Muscle of leg (tissue), 11 donors: Measurements from ENCODE around the gene CAMSAP2. TPM values are rescaled to one million over a fixed set of nuclear protein-coding genes. Genes with fewer than 3 reads are reported as not detected.

Experiments used
- DNase-seq: peaks from one replicate; pipeline ENCODE4 v3.0.0; 2013
- H3K27ac ChIP-seq: one replicate; pipeline ENCODE4 v1.5.1; 2013; ENCODE audit warnings: mild to moderate bottlenecking, low read length, control low read depth
- H3K27me3 ChIP-seq: one replicate; pipeline ENCODE4 v1.6.1; 2013; ENCODE audit warnings: low read length; ENCODE audit not compliant: control insufficient read depth, insufficient read depth
- H3K36me3 ChIP-seq: one replicate; pipeline ENCODE4 v1.6.1; 2013; ENCODE audit warnings: low read length; ENCODE audit not compliant: control insufficient read depth, insufficient read depth
- H3K4me1 ChIP-seq: one replicate; pipeline ENCODE4 v1.6.1; 2013; ENCODE audit warnings: low read length; ENCODE audit not compliant: control insufficient read depth, insufficient read depth
- H3K4me3 ChIP-seq: one replicate; pipeline ENCODE4 v1.5.1; 2013; ENCODE audit warnings: low read length, control low read depth
- H3K9me3 ChIP-seq: replicated peaks from 2 replicates; pipeline ENCODE4 v1.6.1; 2013; ENCODE audit warnings: low read depth, low read length; ENCODE audit not compliant: control insufficient read depth
- WGBS: methylation state at CpG from one replicate; pipeline ENCODE4 v1.1.5; 2013; ENCODE audit warnings: missing lambda C conversion rate; ENCODE audit not compliant: insufficient coverage; 5-methylcytosine and 5-hydroxymethylcytosine counted together
- polyA plus RNA-seq, 8 donors: library from polyadenylated mRNA; unstranded; fragments of 120-200 nt; gene quantifications; one replicate each; pipeline versions ENCODE4 v1.2.1 to v1.2.3, GENCODE V29; 2013; ENCODE audit warnings: inconsistent platforms in 1 of 8, low replicate concordance in 1 of 8; ENCODE audit not compliant: insufficient read length in 8 of 8, insufficient read depth in 1 of 8
- total RNA-seq: library from RNA; stranded (reverse); fragments of 120-200 nt; gene quantifications from one replicate; pipeline ENCODE4 v1.2.4, GENCODE V29; 2013

CAMSAP2 gene
- total and polyA plus RNA-seq, 9 donors = 14.0 to 36.0 (median 18.9) TPM

GRCh38 chr1:200888349-200888838 lies 149.7 kb downstream of the CAMSAP2 start:
- peak; percentile 15 for DNase-seq
- WGBS = 80% methylated on average over 1 of the region's 7 CpGs
- no peaks in the 10 kb centered on the region for H3K9me3 ChIP-seq
- H3K27me3 ChIP-seq = peaks cover 41% of the 10 kb centered on the region
- H3K36me3 ChIP-seq = no peaks in the 10 kb centered on the region
- H3K4me3 ChIP-seq = no peak overlapping the region
- no peak overlapping the region for H3K27ac ChIP-seq
- peaks cover 14% of the 10 kb centered on the region for H3K4me1 ChIP-seq

GRCh38 chr1:200889571-200889970 lies 150.9 kb downstream of the CAMSAP2 start:
- Histone ChIP-seq H3K36me3 (no peaks in the 10 kb centered on the region), H3K27me3 (peaks cover 46% of the 10 kb centered on the region), H3K4me3 (no peak overlapping the region), H3K4me1 (peaks cover 20% of the 10 kb centered on the region), H3K9me3 (no peaks in the 10 kb centered on the region), H3K27ac (no peak overlapping the region)
- 80% methylated on average over 2 of the region's 2 CpGs for whole genome bisulfite sequencing
- no peak for DNase-seq

- 95% methylated on average over 3 of the region's 15 CpGs for WGBS
- H3K36me3 ChIP-seq = no peaks in the 10 kb centered on the region
- no peak overlapping the region for H3K4me3 ChIP-seq
- H3K9me3 ChIP-seq = no peaks in the 10 kb centered on the region
- H3K4me1 ChIP-seq = peaks cover 20% of the 10 kb centered on the region
- no peak overlapping the region for H3K27ac ChIP-seq
- H3K27me3 ChIP-seq = peaks cover 46% of the 10 kb centered on the region
- DNase-seq = no peak
Measured at GRCh38 chr1:200890027-200890426, 151.3 kb downstream of the CAMSAP2 start.

GRCh38 chr1:200890818-200891773 lies 152.4 kb downstream of the CAMSAP2 start:
- Histone ChIP-seq H3K27me3 (peaks cover 46% of the 10 kb centered on the region), H3K36me3 (no peaks in the 10 kb centered on the region), H3K27ac (no peak overlapping the region), H3K9me3 (no peaks in the 10 kb centered on the region), H3K4me1 (peaks cover 20% of the 10 kb centered on the region), H3K4me3 (peak overlapping the region; percentile 54)
- DNase-seq = peak; percentile 65
- WGBS = under 1% methylated on average over 64 of the region's 72 CpGs

- peaks cover 23% of the 10 kb centered on the region for H3K4me1 ChIP-seq
- peak; percentile 17 for DNase-seq
- H3K4me3 ChIP-seq = peak overlapping the region; percentile 54
- H3K9me3 ChIP-seq = no peaks in the 10 kb centered on the region
- 17% methylated on average over 2 of the region's 8 CpGs for WGBS
- no peak overlapping the region for H3K27ac ChIP-seq
- peaks cover 46% of the 10 kb centered on the region for H3K27me3 ChIP-seq
- no peaks in the 10 kb centered on the region for H3K36me3 ChIP-seq
Measured at GRCh38 chr1:200891774-200892157, 153.1 kb downstream of the CAMSAP2 start.

GRCh38 chr1:200892546-200892945 lies 153.9 kb downstream of the CAMSAP2 start:
- Histone ChIP-seq H3K36me3 (no peaks in the 10 kb centered on the region), H3K4me3 (no peak overlapping the region), H3K27me3 (peaks cover 40% of the 10 kb centered on the region), H3K4me1 (peaks cover 24% of the 10 kb centered on the region), H3K9me3 (no peaks in the 10 kb centered on the region), H3K27ac (no peak overlapping the region)
- WGBS = no CpG with 5 or more reads among the region's 4 CpGs
- DNase-seq = no peak

GRCh38 chr1:200892958-200893357 lies 154.3 kb downstream of the CAMSAP2 start:
- peaks cover 37% of the 10 kb centered on the region for H3K27me3 ChIP-seq
- H3K4me3 ChIP-seq = no peak overlapping the region
- no peak for DNase-seq
- H3K27ac ChIP-seq = no peak overlapping the region
- no peaks in the 10 kb centered on the region for H3K9me3 ChIP-seq
- H3K4me1 ChIP-seq = peaks cover 24% of the 10 kb centered on the region
- H3K36me3 ChIP-seq = no peaks in the 10 kb centered on the region

- Histone ChIP-seq H3K9me3 (no peaks in the 10 kb centered on the region), H3K27me3 (peaks cover 35% of the 10 kb centered on the region), H3K4me3 (no peak overlapping the region), H3K4me1 (peaks cover 24% of the 10 kb centered on the region), H3K36me3 (no peaks in the 10 kb centered on the region), H3K27ac (no peak overlapping the region)
- WGBS = 51% methylated on average over 5 of the region's 6 CpGs
- DNase-seq = no peak
Measured at GRCh38 chr1:200893411-200893901, 154.8 kb downstream of the CAMSAP2 start.

GRCh38 chr1:200894712-200895442 lies 156.2 kb downstream of the CAMSAP2 start, which contains the start of gene INAVA:
Gene INAVA, plus strand, starts transcription at chr1:200894900. Its CDS starts 3,501 bp downstream, at chr1:200898401.
- H3K4me3 ChIP-seq = no peak within 1 kb of the TSS
- peaks cover 24% of the 10 kb centered on the region for H3K4me1 ChIP-seq
- H3K27ac ChIP-seq = no peak within 1 kb of the TSS
- H3K9me3 ChIP-seq = no peaks in the 10 kb centered on the region
- no peaks in the 10 kb centered on the region for H3K36me3 ChIP-seq
- peaks cover 27% of the 10 kb centered on the region for H3K27me3 ChIP-seq
- WGBS = 60% methylated on average over 9 of the region's 15 CpGs
- DNase-seq = no peak

- H3K27ac ChIP-seq = no peak overlapping the region
- 66% methylated on average over 4 of the region's 8 CpGs for WGBS
- no peak for DNase-seq
Measured at GRCh38 chr1:200895443-200895789, 156.7 kb downstream of the CAMSAP2 start.

More at GRCh38 chr1:200895443-200895789, 156.7 kb downstream of the CAMSAP2 start:
- H3K27me3 ChIP-seq = peaks cover 22% of the 10 kb centered on the region
- no peak overlapping the region for H3K4me3 ChIP-seq
- no peaks in the 10 kb centered on the region for H3K9me3 ChIP-seq
- no peaks in the 10 kb centered on the region for H3K36me3 ChIP-seq
- peaks cover 24% of the 10 kb centered on the region for H3K4me1 ChIP-seq
